B cell (primary cell): ENCODE measurements around the gene PNPLA3. TPM values are rescaled to one million over a fixed set of nuclear protein-coding genes. Genes with fewer than 3 reads are reported as not detected.

ENCODE experiments used
- ATAC-seq: fragments of 200-7000 bp; cut with Tn5 transposase; one replicate; pipeline ENCODE4 v1.10.0; 2021; ENCODE audit warnings: low read depth, mild to moderate bottlenecking, moderate number of reproducible peaks, moderate library complexity
- CTCF ChIA-PET: fragments of 350-600 bp; sonication (Branson Sonifier 250); formaldehyde crosslinking; loops from one replicate; lab custom pipeline; 2021; ENCODE audit warnings: antibody characterized with exemption, inconsistent platforms; lab: Charles Lee
- POLR2A ChIA-PET: fragments of 350-600 bp; sonication (Branson Sonifier 250); formaldehyde crosslinking; loops from one replicate; lab custom pipeline; 2021; ENCODE audit warnings: antibody characterized with exemption; lab: Charles Lee
- DNase-seq: peaks from one replicate; pipeline ENCODE4 v3.0.0; 2013
- H2AFZ ChIP-seq: 2 replicates; pipeline ENCODE4 v1.6.1; 2012; ENCODE audit warnings: mild to moderate bottlenecking, low read depth, low read length; ENCODE audit not compliant: insufficient read depth, poor library complexity, severe bottlenecking
- H3K27ac ChIP-seq, 2 donors: 1 replicate in 1 of 2; 2 replicates in 1 of 2; pipeline ENCODE4 v1.5.1; 2012 to 2013; ENCODE audit warnings: low read length in 2 of 2, mild to moderate bottlenecking in 2 of 2, moderate library complexity in 1 of 2
- H3K27me3 ChIP-seq, 4 experiments: fragments of 200-600 bp in 1 of 4; sonication (generic) in 1 of 4; replicated peaks in 1 of 4; 1 replicate in 2 of 4; 2 replicates in 2 of 4; pipeline versions ENCODE4 v1.6.1 to v1.7.0; 2013 to 2016; ENCODE audit warnings: low read length in 3 of 4, mild to moderate bottlenecking in 2 of 4, mixed read lengths in 1 of 4, moderate library complexity in 1 of 4; ENCODE audit not compliant: insufficient read depth in 4 of 4, control insufficient read depth in 3 of 4; ENCODE audit errors: control extremely low read depth in 1 of 4
- H3K36me3 ChIP-seq, 2 experiments: replicated peaks in 1 of 2; 1 replicate in 1 of 2; 2 replicates in 1 of 2; pipeline versions ENCODE4 v1.6.1 to v1.7.1; 2013; ENCODE audit warnings: low read length in 1 of 2; ENCODE audit not compliant: insufficient read depth in 2 of 2, control insufficient read depth in 1 of 2; ENCODE audit errors: control extremely low read depth in 1 of 2, extremely low read depth in 1 of 2
- H3K4me1 ChIP-seq, 2 donors: fragments of 200-600 bp in 1 of 2; sonication (generic) in 1 of 2; 1 replicate in 1 of 2; 2 replicates in 1 of 2; pipeline versions ENCODE4 v1.5.1 to v1.6.1; 2013 to 2017; ENCODE audit warnings: low read length in 2 of 2; ENCODE audit not compliant: control insufficient read depth in 2 of 2, insufficient read depth in 2 of 2
- H3K4me2 ChIP-seq: replicated peaks from 2 replicates; pipeline ENCODE3; 2012; ENCODE audit warnings: mild to moderate bottlenecking, low read depth, low read length; ENCODE audit not compliant: poor library complexity, severe bottlenecking
- H3K4me3 ChIP-seq, 5 experiments: fragments of 200-600 bp in 1 of 5; sonication (generic) in 1 of 5; 1 replicate in 3 of 5; 2 replicates in 2 of 5; pipeline versions ENCODE4 v1.5.1 to v1.7.0; 2011 to 2016; ENCODE audit warnings: low read length in 4 of 5, mild to moderate bottlenecking in 4 of 5, low read depth in 2 of 5, control low read depth in 1 of 5, moderate library complexity in 1 of 5; ENCODE audit not compliant: insufficient read depth in 1 of 5; ENCODE audit errors: control extremely low read depth in 1 of 5, extremely low read depth in 1 of 5
- H3K79me2 ChIP-seq: fragments of 200-600 bp; sonication (generic); one replicate; pipeline ENCODE4 v1.6.0; 2016; ENCODE audit warnings: low read length; ENCODE audit not compliant: control insufficient read depth, insufficient read depth
- H3K9ac ChIP-seq: fragments of 200-600 bp; sonication (generic); 2 replicates; pipeline ENCODE4 v1.6.1; 2017; ENCODE audit warnings: mild to moderate bottlenecking, low read length, moderate library complexity
- H3K9me3 ChIP-seq, 3 donors: one replicate each; pipeline versions ENCODE4 v1.6.1 to v1.7.1; 2013; ENCODE audit warnings: low read length in 2 of 3; ENCODE audit not compliant: control insufficient read depth in 2 of 3, insufficient read depth in 1 of 3; ENCODE audit errors: control extremely low read depth in 1 of 3
- H4K20me1 ChIP-seq: 2 replicates; pipeline ENCODE4 v1.6.0; 2012; ENCODE audit warnings: mild to moderate bottlenecking, low read length; ENCODE audit not compliant: insufficient read depth, control insufficient read depth, poor library complexity, severe bottlenecking
- H3K27ac Mint-ChIP-seq: one replicate; pipeline ENCODE4 v1.8.0; 2021; ENCODE audit warnings: mixed read lengths
- H3K27me3 Mint-ChIP-seq: one replicate; pipeline ENCODE4 v1.8.0; 2021; ENCODE audit warnings: mixed read lengths
- H3K4me1 Mint-ChIP-seq: one replicate; pipeline ENCODE4 v1.8.0; 2021; ENCODE audit warnings: mixed read lengths
- H3K4me3 Mint-ChIP-seq: one replicate; pipeline ENCODE4 v1.8.0; 2021; ENCODE audit warnings: mixed read lengths
- H3K9me3 Mint-ChIP-seq: one replicate; pipeline ENCODE4 v1.8.0; 2022; ENCODE audit warnings: mixed read lengths; ENCODE audit not compliant: insufficient read depth
- CTCF ChIP-seq: fragments of 200-600 bp; IDR thresholded peaks from one replicate; pipeline ENCODE4 v1.8.0; 2022; ENCODE audit warnings: antibody characterized with exemption, mild to moderate bottlenecking
- EZH2 ChIP-seq: IDR thresholded peaks from 2 replicates; pipeline ENCODE4 v1.6.1; 2012; ENCODE audit warnings: borderline replicate concordance, low read depth, mild to moderate bottlenecking, moderate library complexity, low read length; ENCODE audit not compliant: insufficient read depth, poor library complexity, severe bottlenecking
- WGBS: methylation state at CpG from one replicate; pipeline ENCODE4 v1.1.5; 2013; ENCODE audit warnings: missing lambda C conversion rate; ENCODE audit not compliant: insufficient coverage; 5-methylcytosine and 5-hydroxymethylcytosine counted together
- intact Hi-C: fragments of 100-400 bp; cut with micrococcal nuclease; formaldehyde crosslinking; loops from one replicate; pipeline ENCODE4 v1.10.0; 2022
- polyA plus RNA-seq: library from polyadenylated mRNA; depleted of rRNA; stranded (reverse); fragments of >200 nt; gene quantifications from 2 replicates; pipeline ENCODE4 v1.2.3, GENCODE V29; 2012
- total RNA-seq, 2 donors: library from RNA; stranded (reverse); fragments of 120-200 nt in 1 of 2; gene quantifications; 1 replicate in 1 of 2; 2 replicates in 1 of 2; pipeline versions ENCODE4 v1.2.3 to v1.2.4, GENCODE V29; 2013 to 2022

The PNPLA3 gene
- total and polyA plus RNA-seq, 2 donors (not counting 1 experiment from before 2014, with no cell fraction given) = 0.15 TPM; not detected in 1

GRCh38 chr22:43890901-43891331, 32.7 kb upstream of the PNPLA3 start:
- Histone ChIP-seq H3K27me3 (peaks cover 0 to 45% (median 7%) of the 10 kb centered on the region in 4 experiments), H3K4me1 (peaks cover 9 to 12% of the 10 kb centered on the region in 2 donors), H3K4me3 (no peak overlapping the region), H3K36me3 (no peaks in the 10 kb centered on the region), H2AFZ (no peak overlapping the region), H3K27ac (no peak overlapping the region), H3K9me3 (peaks cover 0 to 12% (median 0%) of the 10 kb centered on the region in 3 donors), H3K79me2 (no peaks in the 10 kb centered on the region), H3K9ac (no peak overlapping the region), H4K20me1 (no peaks in the 10 kb centered on the region), H3K4me2 (peak overlapping the region; percentile 47)
- intact Hi-C loops = no loop called here
- Mint-ChIP-seq H3K4me3 (no peak overlapping the region), H3K27me3 (peaks cover 42% of the 10 kb centered on the region), H3K4me1 (peaks cover 1% of the 10 kb centered on the region), H3K9me3 (no peaks in the 10 kb centered on the region), H3K27ac (no peak overlapping the region)
- DNase-seq = no peak
- CTCF ChIA-PET = no interaction called here
- no peak for TF ChIP-seq CTCF
- no peak for TF ChIP-seq EZH2
- ATAC-seq = no peak
- WGBS = 22% methylated on average over 19 of the region's 24 CpGs
- POLR2A ChIA-PET = no interaction called here

GRCh38 chr22:43891360-43892182, 32.0 kb upstream of the PNPLA3 start, which contains the start of gene PNPLA5:
TSS of gene PNPLA5 (minus strand) at chr22:43892013. CDS start at chr22:43891880, 133 bp downstream.
- Mint-ChIP-seq H3K4me3 (no peak within 1 kb of the TSS), H3K27me3 (peaks cover 40% of the 10 kb centered on the region), H3K4me1 (peaks cover 1% of the 10 kb centered on the region), H3K9me3 (no peaks in the 10 kb centered on the region), H3K27ac (no peak within 1 kb of the TSS)
- Histone ChIP-seq H4K20me1 (no peaks in the 10 kb centered on the region), H3K4me2 (peak within 1 kb of the TSS; percentile 47), H3K9ac (no peak within 1 kb of the TSS), H3K9me3 (peaks cover 0 to 12% (median 0%) of the 10 kb centered on the region in 3 donors), H3K36me3 (no peaks in the 10 kb centered on the region), H3K4me3 (no peak within 1 kb of the TSS), H3K79me2 (no peaks in the 10 kb centered on the region), H3K4me1 (peaks cover 9 to 12% of the 10 kb centered on the region in 2 donors), H2AFZ (no peak within 1 kb of the TSS), H3K27me3 (peaks cover 0 to 45% (median 7%) of the 10 kb centered on the region in 4 experiments), H3K27ac (no peak within 1 kb of the TSS)
- no peak for TF ChIP-seq EZH2
- no peak for TF ChIP-seq CTCF
- DNase-seq = no peak
- WGBS = 3% methylated on average over 69 of the region's 72 CpGs
- ATAC-seq = no peak
- ChIA-PET CTCF (interaction anchor here (1.5 kb wide), 1 partner anchor 9 kb away, joined by 3 read pairs; no protein-coding TSS in a partner anchor), POLR2A (no interaction called here)
- intact Hi-C loops = no loop called here
